Activated CD4-positive, CD25-positive, alpha-beta regulatory T cell treated with anti-CD3 and anti-CD28 coated beads, Interleukin-2, amount 50 U/mL, for 24 hours (primary cell): ENCODE data around the gene NSG2.
"Not testable (repeated sequence)": the region's sequence is repeated elsewhere in the genome, so short reads cannot be mapped to it uniquely, and the experiment has no call there.

ENCODE experiments used
- ATAC-seq, 2 donors: fragments of 150-1000 bp; cut with Tn5 transposase; one replicate each; pipeline ENCODE4 v1.10.0; 2021; ENCODE audit warnings: mild to moderate bottlenecking in 1 of 2, moderate library complexity in 1 of 2

The NSG2 gene

DNA sequence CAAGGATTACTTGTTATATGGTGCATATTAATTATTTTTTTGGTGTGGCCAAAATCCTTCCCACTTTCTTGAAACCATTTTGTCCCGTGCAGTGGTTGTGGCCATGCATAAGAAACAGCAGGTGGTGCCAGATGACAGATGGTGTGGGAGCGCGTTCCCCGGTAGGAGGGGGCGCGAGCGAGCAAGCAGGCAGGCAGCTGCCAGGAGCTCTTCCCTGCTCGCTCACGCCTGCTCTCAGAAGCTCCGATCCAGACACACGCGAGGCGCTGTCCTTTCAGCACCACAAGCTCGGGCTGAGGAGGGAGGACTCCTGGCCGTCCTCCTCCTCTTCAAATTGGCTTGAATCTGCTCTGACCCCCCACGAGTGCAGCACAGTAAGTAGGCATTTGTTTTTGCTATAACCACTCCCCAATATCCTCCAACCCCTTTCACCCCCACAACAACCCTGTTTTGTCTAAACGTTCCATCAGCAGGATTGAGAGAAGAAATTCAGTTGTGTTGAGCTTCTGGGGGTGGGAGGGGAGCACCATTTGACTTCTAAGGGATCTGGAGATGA lies at the start of gene NSG2:
TSS of gene NSG2 (plus strand) at position 237 of the 556 bp plus-strand sequence. CDS start 1,050 bp downstream, outside the sequence.
- no peak for ATAC-seq

DNA sequence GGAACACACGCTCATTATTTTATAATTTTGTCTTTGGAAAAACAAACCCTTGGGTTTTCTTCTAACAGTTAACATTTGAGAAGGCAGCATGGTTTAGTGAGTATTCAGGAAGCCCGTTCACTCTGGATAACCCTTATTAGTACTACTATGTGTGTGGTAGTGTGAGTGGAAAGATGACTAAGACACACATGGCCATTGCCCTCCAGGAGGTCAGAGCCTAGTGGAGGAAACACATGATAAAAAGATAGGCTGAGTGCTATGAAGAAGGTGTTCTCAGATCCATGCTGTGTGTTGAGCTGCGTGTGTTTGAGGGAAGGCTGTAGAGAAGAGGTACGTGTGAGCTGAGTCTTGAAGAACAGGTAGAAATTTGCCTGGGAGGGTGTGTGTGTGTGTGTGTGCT lies 48.2 kb upstream of the NSG2 start:
- ATAC-seq: no peak

- no peak for ATAC-seq
These were observed 47.0 kb upstream of the NSG2 start for GRCh38 chr5:173998531-173998930.

GRCh38 chr5:174000076-174000475 lies 45.4 kb upstream of the NSG2 start:
- no peak for ATAC-seq

DNA sequence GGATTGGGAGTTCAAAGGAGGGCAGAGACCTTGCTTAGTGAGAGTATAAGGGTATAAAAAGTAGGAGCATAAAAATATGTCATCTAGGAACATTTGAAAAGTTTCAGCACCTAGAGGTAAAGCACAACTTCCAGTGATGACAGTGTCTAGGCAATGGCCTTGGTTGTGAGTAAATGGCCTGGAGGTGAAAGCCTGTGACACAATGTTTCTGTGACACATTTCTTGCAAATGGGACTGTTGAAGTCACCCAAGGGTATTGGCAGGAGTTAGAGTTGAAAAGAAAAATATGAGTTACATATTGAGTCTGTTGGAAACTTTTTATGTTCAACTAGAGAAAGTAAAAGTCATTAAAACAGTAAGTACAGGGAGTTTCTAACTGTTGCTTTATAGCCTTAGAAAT lies 41.7 kb upstream of the NSG2 start:
- peak in 1 of 2 donors; percentile 27 for ATAC-seq

DNA sequence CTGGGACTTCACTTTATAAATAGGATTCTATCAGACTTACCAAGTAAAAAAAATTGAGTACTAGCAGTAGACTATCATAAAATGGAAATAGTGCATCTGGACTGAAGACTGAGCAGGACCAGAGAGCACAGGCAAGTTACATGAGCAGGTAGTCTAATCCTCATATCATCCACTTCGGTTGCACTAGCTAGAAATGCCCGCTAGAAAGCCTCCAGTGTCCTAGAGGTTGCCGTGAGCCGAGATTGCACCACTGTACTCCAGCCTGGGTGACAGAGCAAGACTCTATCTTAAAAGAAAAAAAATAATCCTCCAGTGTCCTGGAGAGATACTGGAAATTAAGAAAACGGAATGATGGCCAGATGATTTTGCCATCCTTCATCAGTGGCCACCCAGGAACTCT lies 36.6 kb upstream of the NSG2 start:
- no peak for ATAC-seq

GRCh38 chr5:174010365-174010764 lies 35.1 kb upstream of the NSG2 start:
- no peak for ATAC-seq

DNA sequence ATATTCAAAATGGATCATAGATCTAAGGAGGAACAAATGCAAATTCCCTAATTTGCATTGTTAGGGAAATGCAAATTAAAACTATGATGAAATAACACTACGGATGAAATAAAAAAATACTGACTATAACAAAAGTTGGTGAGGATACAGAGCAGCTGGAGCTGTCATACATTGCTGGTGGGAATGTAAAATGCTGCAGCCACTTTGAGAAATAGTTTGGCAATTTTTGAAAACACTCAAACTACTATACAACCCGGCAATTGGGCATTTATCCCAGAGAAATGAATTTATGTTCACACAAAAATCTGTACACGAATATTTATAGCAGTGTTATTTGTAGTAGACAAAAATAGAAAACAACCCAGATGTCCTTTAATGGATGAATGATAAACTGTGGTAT lies 34.1 kb upstream of the NSG2 start:
- ATAC-seq: no peak

DNA sequence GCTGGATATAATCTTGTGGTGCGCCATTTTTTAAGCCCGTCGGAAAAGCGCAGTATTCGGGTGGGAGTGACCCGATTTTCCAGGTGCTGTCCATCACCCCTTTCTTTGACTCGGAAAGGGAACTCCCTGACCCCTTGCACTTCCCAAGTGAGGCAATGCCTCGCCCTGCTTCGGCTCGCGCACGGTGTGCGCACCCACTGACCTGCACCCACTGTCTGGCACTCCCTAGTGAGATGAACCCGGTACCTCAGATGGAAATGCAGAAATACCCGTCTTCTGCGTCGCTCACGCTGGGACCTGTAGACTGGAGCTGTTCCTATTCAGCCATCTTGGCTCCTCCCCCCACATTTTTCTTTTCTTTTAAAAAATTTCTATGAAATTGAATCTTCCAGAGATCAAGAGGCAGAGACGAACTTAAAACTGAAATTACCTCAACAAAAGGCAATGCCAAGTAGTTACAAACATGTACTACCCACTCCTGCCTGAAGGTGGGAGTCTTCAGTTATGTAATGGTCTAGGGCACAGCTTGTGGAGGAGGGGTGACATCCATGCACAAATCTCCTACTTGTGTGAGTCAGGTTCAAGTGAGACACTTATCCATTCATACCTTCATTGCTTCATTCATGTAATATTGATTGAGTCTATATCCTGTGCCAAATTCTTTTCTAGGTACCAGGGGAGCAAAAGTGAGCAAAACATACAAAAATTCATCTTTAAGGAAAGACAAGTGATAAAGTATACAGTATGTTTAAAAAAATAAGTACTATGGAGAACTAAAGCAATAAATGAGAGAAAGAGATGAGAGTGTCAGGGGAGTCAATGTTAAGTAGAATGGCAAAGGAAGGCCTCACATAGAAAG lies 25.2 kb upstream of the NSG2 start:
- ATAC-seq: not testable (repeated sequence)

- ATAC-seq: no peak
These were observed 24.6 kb upstream of the NSG2 start for GRCh38 chr5:174020928-174021304.

GRCh38 chr5:174022384-174023095 lies 23.0 kb upstream of the NSG2 start:
- ATAC-seq: no peak

- no peak for ATAC-seq
These were observed 15.2 kb upstream of the NSG2 start for GRCh38 chr5:174030286-174030685.

DNA sequence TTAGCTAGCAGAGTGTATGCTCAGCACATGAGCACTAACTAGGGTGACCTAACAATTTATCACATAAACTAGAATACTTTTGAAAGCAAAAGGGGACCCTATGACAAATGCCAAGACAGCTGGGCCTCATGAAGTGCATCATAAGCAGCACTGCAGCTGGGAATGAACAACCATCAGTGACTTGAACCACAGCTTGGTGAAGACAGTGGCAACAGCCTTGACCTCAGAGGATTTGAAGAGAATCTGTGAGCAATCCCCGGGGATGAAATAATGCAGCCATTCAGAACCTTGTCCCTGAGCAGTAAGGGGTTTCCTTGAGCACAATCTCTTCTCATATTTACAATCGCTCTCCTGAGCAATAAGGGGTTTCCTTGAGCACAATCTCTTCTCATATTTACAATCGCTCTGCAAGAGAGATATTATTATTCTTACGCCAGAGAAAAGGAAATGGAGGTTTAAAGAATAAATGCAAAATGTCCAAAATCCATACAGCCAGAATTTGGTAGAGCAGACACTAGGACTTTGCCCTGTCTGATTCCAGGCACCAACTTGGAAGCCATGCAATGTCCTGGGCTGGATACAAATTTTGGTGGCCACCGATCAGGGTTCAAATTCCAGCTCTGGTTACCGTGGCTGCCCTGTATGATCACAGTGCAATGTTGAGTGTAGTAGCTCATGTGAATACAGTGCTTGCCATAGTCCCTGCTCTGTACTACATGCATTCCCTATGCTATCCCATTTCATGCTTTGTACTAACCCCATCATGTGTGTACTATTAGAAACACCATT lies 846 bp upstream of the NSG2 start:
- ATAC-seq: no peak

DNA sequence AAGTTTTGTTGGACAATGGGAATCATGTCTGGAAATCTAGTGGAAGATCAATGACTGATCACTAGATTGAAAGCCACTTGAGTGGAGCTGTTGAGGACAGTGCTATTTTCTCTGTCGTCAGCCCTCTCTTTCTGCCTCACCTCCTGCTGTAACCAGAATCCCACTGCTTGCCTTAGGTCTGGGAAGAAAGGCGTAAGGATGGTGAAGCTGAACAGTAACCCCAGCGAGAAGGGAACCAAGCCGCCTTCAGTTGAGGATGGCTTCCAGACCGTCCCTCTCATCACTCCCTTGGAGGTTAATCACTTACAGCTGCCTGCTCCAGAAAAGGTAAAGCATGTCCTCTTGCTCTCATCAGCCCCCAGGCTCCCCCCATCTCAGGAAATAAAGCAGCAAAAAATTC lies 1.1 kb downstream of the NSG2 start:
- no peak for ATAC-seq

DNA sequence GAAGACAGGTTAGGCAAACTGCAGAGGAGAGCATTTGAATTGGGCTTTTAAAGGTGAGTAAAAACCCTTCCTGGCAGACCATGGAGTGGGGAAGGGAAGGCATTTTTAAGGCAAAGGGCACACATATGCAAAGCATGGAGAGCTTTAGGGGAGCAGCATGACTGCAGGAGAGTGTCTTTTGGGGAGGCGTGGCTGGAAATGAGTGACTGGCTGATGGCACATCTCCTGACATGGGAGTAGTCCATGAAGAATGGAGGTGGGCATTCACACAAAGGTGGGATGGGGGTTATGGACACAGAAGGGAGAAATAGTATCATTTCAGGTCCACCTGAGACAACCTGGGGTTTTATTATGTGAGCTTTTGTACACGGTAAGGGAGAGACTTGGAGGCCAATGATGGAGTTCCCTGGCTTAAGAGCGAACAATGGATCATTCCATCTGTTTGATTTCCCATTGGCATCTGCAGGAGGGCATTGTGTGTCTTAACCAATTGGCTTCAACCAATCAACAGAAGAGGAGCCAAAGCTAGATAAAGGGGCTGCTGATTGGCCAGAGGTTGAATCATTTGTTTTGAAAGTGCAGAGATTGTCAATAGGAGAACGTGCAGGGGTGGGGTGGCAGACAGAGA lies 2.1 kb downstream of the NSG2 start:
- ATAC-seq: no peak

- ATAC-seq: no peak
These were observed 7.1 kb downstream of the NSG2 start for GRCh38 chr5:174052636-174053035.

GRCh38 chr5:174053905-174054304 lies 8.4 kb downstream of the NSG2 start:
- ATAC-seq: no peak

DNA sequence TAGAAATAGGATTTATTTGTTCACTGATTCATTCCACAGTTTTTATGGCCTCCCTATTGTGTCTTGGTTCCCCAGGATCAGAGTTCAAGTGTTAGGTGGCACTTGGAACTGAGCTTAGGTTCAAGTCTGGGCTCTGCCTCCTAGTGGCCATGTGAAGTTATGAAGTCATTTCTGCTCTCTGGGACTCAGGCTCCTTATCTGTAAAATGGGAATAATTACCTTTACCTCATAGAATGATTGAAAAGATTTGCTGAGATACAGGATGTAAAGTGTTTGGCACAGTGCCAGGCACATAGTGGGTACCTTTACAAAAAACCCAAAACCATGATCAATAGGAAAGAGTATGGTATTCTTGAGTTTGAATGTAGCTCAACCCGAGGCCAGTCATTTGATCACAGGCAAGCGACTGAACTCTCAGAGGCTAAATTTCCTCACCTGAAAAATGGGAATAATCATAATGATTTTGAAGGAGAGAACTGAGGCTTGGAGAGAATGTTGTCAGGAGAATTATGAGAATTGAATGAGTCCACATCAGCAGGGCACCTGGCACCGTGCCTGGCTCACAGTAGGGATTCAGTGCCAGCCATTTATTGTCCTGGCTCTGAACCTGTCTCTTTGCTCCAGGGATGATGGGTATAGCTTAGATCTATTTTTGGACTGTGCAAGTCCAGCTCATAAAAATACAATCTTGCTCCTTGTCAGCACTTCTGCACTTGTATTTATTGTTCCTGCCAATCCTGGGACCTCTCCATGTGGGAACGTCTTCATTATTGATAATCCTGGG lies 10.8 kb downstream of the NSG2 start:
- ATAC-seq: no peak

- ATAC-seq: no peak
These were observed 11.7 kb downstream of the NSG2 start for GRCh38 chr5:174057206-174057605.

- ATAC-seq: no peak
These were observed 13.1 kb downstream of the NSG2 start for GRCh38 chr5:174058433-174059122.

DNA sequence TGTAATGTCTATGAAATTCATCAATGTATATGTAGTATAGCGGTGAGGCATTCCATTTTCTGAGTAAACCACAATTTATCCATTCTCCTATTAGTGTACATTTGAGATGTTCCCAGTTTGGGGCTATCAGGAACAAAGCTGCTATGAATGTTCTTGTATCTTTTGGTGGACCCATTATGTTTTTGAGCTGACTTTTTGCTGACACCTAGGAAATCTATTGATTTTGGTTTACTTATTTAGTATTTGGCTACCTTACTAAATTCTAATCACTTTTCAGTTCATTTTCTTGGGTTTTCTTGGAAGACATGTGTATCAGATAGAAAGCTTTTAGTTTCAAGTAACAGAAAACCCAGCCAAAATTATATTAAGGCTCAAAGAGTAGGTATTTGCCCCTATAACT lies 13.7 kb downstream of the NSG2 start:
- no peak for ATAC-seq
